Panc1 (cell line): Measurements from ENCODE around the gene GABARAP. TPM values are rescaled to one million over a fixed set of nuclear protein-coding genes. Genes with fewer than 3 reads are reported as not detected.

Experiments
- ATAC-seq: fragments of 200-7000 bp; cut with Tn5 transposase; 2 replicates; pipeline ENCODE4 v1.9.1; 2020; ENCODE audit warnings: mild to moderate bottlenecking, moderate library complexity
- BruUV-seq: library from RNA; stranded (reverse); fragments of 400-500 nt; replicated peaks from 2 replicates; lab custom pipeline; 2021; lab: Mats Ljungman, UMichigan
- CTCF ChIA-PET: fragments of 300-600 bp; sonication (Branson Sonifier 250); formaldehyde crosslinking; loops from one replicate; lab custom pipeline; 2022; ENCODE audit warnings: antibody characterized with exemption; lab: Charles Lee
- POLR2A ChIA-PET: fragments of 300-600 bp; sonication (Branson Sonifier 250); formaldehyde crosslinking; loops from one replicate; lab custom pipeline; 2022; ENCODE audit warnings: antibody characterized with exemption; lab: Charles Lee
- DNase-seq: peaks from one replicate; pipeline ENCODE4 v3.0.0-alpha.2; 2010; ENCODE audit warnings: low read depth, low spot score
- H3K27ac ChIP-seq: 2 replicates; pipeline ENCODE4 v1.5.1; 2011; ENCODE audit warnings: mild to moderate bottlenecking, low read length, inconsistent platforms
- H3K27me3 ChIP-seq: fragments of 200-500 bp; sonication (Bioruptor generic); 2 replicates; pipeline ENCODE4 v1.6.0; 2014; ENCODE audit warnings: low read length, inconsistent platforms; ENCODE audit not compliant: control insufficient read depth, insufficient read depth
- H3K36me3 ChIP-seq: fragments of 200-500 bp; sonication (Bioruptor generic); 2 replicates; pipeline ENCODE4 v1.5.1; 2014; ENCODE audit warnings: inconsistent platforms, mild to moderate bottlenecking, low read length, moderate library complexity; ENCODE audit not compliant: control insufficient read depth, insufficient read depth
- H3K4me1 ChIP-seq: 2 replicates; pipeline ENCODE4 v1.5.1; 2011; ENCODE audit warnings: inconsistent platforms, mild to moderate bottlenecking, low read length, moderate library complexity; ENCODE audit not compliant: control insufficient read depth, insufficient read depth
- H3K4me3 ChIP-seq, 2 experiments: 2 replicates each; pipeline ENCODE4 v1.5.1; 2011 to 2012; ENCODE audit warnings: low read depth in 2 of 2, low read length in 2 of 2, mild to moderate bottlenecking in 2 of 2, inconsistent platforms in 1 of 2, moderate library complexity in 1 of 2
- H3K9me3 ChIP-seq: fragments of 200-500 bp; sonication (Bioruptor generic); 2 replicates; pipeline ENCODE4 v1.5.1; 2014; ENCODE audit warnings: low read depth, mild to moderate bottlenecking, inconsistent platforms, low read length, moderate library complexity; ENCODE audit not compliant: control insufficient read depth, insufficient read depth
- CTCF ChIP-seq: fragments of 450-650 bp; IDR thresholded peaks from 2 replicates; pipeline ENCODE4 v1.5.1; 2017; ENCODE audit warnings: mild to moderate bottlenecking
- POLR2AphosphoS5 ChIP-seq: IDR thresholded peaks from 2 replicates; pipeline ENCODE4 v1.6.1; 2012; ENCODE audit warnings: mild to moderate bottlenecking, low read depth, low read length, moderate library complexity
- SIN3A ChIP-seq: IDR thresholded peaks from 2 replicates; pipeline ENCODE4 v1.6.1; 2012; ENCODE audit warnings: low read depth, mild to moderate bottlenecking, low read length, moderate library complexity, borderline replicate concordance; ENCODE audit not compliant: insufficient read depth
- TCF7L2 ChIP-seq: IDR thresholded peaks from 2 replicates; pipeline ENCODE4 v1.6.1; 2011; ENCODE audit warnings: mild to moderate bottlenecking, low read depth, low read length, inconsistent platforms
- in situ Hi-C: cut with HindIII; loops from 2 replicates; pipeline ENCODE4 v1.10.0; 2016; ENCODE audit warnings: low sequenced_read_pairs, low pct_unique_long_range_greater_than_20kb
- intact Hi-C: fragments of 100-400 bp; cut with micrococcal nuclease; formaldehyde crosslinking; loops from one replicate; pipeline ENCODE4 v1.10.0; 2022; ENCODE audit not compliant: unreplicated experiment
- total RNA-seq: library from RNA; stranded (reverse); gene quantifications from one replicate; pipeline ENCODE4 v1.2.1, GENCODE V29; 2021; ENCODE audit not compliant: unreplicated experiment
- TF ChIP-seq, protein P1 (sequence below), 2 experiments: IDR thresholded peaks; 2 replicates each; pipeline ENCODE4 v1.6.1; 2011 to 2012; ENCODE audit warnings: low read depth in 2 of 2, control low read depth in 1 of 2, low read length in 1 of 2, mild to moderate bottlenecking in 1 of 2, moderate library complexity in 1 of 2; ENCODE audit not compliant: insufficient read depth in 1 of 2

The GABARAP gene
- total RNA-seq, 1 experiment from 2014 or later: 289 TPM

DNA sequence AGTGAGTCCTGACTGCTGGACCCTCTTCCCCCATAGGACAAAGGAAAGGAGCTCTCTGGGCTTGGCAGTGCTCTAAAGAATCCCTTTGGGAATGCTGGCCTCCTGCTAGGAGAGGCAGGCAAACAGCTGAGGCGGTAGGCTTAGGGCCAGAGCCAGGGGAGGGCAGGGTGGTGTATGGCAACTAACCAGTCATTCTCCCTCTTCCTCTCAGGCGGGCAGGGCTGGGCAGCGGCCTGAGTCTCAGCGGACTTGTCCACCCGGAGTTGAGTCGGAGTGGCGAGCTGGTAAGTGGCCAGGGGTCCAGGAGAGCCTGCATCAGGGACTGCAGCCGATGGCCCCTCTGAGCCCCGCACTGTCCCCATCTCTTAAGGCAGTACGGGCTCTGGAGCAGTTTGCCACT lies 18.1 kb downstream of the GABARAP start:
- peaks cover 5% of the 10 kb centered on the region; the same call in 1 of the 2 replicates for H3K36me3 ChIP-seq
- in situ Hi-C loops: no loop called here
- peaks cover 50% of the 10 kb centered on the region for H3K4me1 ChIP-seq
- intact Hi-C loops: no loop called here
- CTCF ChIA-PET: no interaction called here
- TF ChIP-seq SIN3A (no peak), POLR2AphosphoS5 (0 out of 2 replicates have a peak, but pooled peaks have one; percentile 17), CTCF (no peak)
- H3K27ac ChIP-seq: peak overlapping the region; percentile 57
- 0 out of 2 replicates have a peak, but pooled peaks have one; percentile 2 for ATAC-seq
- no peak overlapping the region for H3K4me3 ChIP-seq
- no peak for DNase-seq
- no peaks in the 10 kb centered on the region for H3K27me3 ChIP-seq
- POLR2A ChIA-PET: no interaction called here
- no TSS peak for BruUV-seq
- no peaks in the 10 kb centered on the region for H3K9me3 ChIP-seq

DNA sequence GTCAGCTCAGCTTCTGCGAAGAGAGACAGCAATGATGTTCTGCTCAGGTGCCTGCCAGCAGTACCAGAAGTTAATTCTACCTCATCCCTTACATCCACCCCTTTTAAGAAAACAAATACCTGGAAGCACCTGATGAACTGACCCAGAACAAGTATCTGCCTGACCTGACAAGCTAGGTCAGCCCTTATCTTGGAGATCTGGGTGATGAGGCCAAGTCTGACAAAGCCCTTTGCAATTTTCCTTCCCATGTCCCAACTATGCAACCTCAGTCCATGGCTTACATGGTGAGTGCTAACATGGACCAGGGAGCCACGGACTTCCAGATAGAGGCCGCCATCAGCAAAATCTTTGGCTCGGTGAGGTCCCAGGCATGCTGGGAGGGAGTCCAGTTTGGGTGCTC lies 18.9 kb downstream of the GABARAP start:
- in situ Hi-C loops (no loop called here), intact Hi-C loops (no loop called here)
- peaks cover 5% of the 10 kb centered on the region; the same call in 1 of the 2 replicates for H3K36me3 ChIP-seq
- CTCF ChIA-PET: interaction anchor here (0.5 kb wide), 1 partner anchor 411 kb away, joined by 3 read pairs; no protein-coding TSS in a partner anchor
- H3K9me3 ChIP-seq: no peaks in the 10 kb centered on the region
- no peak for ATAC-seq
- POLR2A ChIA-PET: no interaction called here
- DNase-seq: no peak
- H3K4me3 ChIP-seq: no peak overlapping the region
- BruUV-seq: no TSS peak
- H3K27ac ChIP-seq: peak overlapping the region; percentile 57
- no peaks in the 10 kb centered on the region for H3K27me3 ChIP-seq
- TF ChIP-seq POLR2AphosphoS5 (no peak), SIN3A (no peak), TCF7L2 (no peak), CTCF (no peak)
- TF ChIP-seq, protein P1, sequence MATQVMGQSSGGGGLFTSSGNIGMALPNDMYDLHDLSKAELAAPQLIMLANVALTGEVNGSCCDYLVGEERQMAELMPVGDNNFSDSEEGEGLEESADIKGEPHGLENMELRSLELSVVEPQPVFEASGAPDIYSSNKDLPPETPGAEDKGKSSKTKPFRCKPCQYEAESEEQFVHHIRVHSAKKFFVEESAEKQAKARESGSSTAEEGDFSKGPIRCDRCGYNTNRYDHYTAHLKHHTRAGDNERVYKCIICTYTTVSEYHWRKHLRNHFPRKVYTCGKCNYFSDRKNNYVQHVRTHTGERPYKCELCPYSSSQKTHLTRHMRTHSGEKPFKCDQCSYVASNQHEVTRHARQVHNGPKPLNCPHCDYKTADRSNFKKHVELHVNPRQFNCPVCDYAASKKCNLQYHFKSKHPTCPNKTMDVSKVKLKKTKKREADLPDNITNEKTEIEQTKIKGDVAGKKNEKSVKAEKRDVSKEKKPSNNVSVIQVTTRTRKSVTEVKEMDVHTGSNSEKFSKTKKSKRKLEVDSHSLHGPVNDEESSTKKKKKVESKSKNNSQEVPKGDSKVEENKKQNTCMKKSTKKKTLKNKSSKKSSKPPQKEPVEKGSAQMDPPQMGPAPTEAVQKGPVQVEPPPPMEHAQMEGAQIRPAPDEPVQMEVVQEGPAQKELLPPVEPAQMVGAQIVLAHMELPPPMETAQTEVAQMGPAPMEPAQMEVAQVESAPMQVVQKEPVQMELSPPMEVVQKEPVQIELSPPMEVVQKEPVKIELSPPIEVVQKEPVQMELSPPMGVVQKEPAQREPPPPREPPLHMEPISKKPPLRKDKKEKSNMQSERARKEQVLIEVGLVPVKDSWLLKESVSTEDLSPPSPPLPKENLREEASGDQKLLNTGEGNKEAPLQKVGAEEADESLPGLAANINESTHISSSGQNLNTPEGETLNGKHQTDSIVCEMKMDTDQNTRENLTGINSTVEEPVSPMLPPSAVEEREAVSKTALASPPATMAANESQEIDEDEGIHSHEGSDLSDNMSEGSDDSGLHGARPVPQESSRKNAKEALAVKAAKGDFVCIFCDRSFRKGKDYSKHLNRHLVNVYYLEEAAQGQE (IDR thresholded peaks at IDR 0.05; ENCODE audit: insufficient read depth in 1 of 2, low read depth in 2 of 2, low read length in 1 of 2): no peak
- H3K4me1 ChIP-seq: peaks cover 57% of the 10 kb centered on the region
